Stimulated activated CD4-positive, alpha-beta T cell treated with anti-CD3 and anti-CD28 coated beads, Interleukin-1b, Interleukin-23, amount 100 ng/mL, for 1 hour (primary cell): ENCODE measurements around the gene CLMN.

Source experiments
- DNase-seq, 2 donors: peaks; one replicate each; pipeline ENCODE4 v3.0.0-alpha.2; 2020; ENCODE audit warnings: low read depth in 2 of 2

Gene CLMN

GRCh38 chr14:95260537-95261361, 59.0 kb downstream of the CLMN start:
- DNase-seq = no peak

GRCh38 chr14:95258754-95259593, 60.7 kb downstream of the CLMN start:
- DNase-seq = no peak

- no peak for DNase-seq
These were observed 61.6 kb downstream of the CLMN start for GRCh38 chr14:95258156-95258555.

GRCh38 chr14:95257521-95257920, 62.2 kb downstream of the CLMN start:
- no peak for DNase-seq

GRCh38 chr14:95256776-95257060, 63.0 kb downstream of the CLMN start:
- DNase-seq = no peak

- DNase-seq = no peak
These were observed 63.5 kb downstream of the CLMN start for GRCh38 chr14:95256002-95256775.

- DNase-seq = no peak
These were observed 64.2 kb downstream of the CLMN start for GRCh38 chr14:95255487-95255886.

GRCh38 chr14:95255013-95255412, 64.7 kb downstream of the CLMN start:
- no peak for DNase-seq

GRCh38 chr14:95254288-95254687, 65.4 kb downstream of the CLMN start:
- no peak for DNase-seq

GRCh38 chr14:95253039-95253630, 66.6 kb downstream of the CLMN start:
- DNase-seq = no peak

- DNase-seq = no peak
These were observed 67.5 kb downstream of the CLMN start for GRCh38 chr14:95252219-95252618.

- DNase-seq = no peak
These were observed 68.8 kb downstream of the CLMN start for GRCh38 chr14:95250936-95251335.

- no peak for DNase-seq
These were observed 69.5 kb downstream of the CLMN start for GRCh38 chr14:95250140-95250769.

GRCh38 chr14:95248432-95248831, 71.3 kb downstream of the CLMN start:
- no peak for DNase-seq

GRCh38 chr14:95246870-95247269, 72.8 kb downstream of the CLMN start:
- no peak for DNase-seq

- DNase-seq = no peak
These were observed 74.4 kb downstream of the CLMN start for GRCh38 chr14:95245334-95245733.

- DNase-seq = no peak
These were observed 75.1 kb downstream of the CLMN start for GRCh38 chr14:95244587-95244986.

GRCh38 chr14:95242870-95243269, 76.8 kb downstream of the CLMN start:
- no peak for DNase-seq

GRCh38 chr14:95240859-95241813, 78.6 kb downstream of the CLMN start:
- no peak for DNase-seq
